GM20000 (cell line): ENCODE results near the gene C12orf56.
"Not testable (repeated sequence)": the region's sequence is repeated elsewhere in the genome, so short reads cannot be mapped to it uniquely, and the experiment has no call there.

Experiments used
- DNase-seq: peaks from one replicate; pipeline ENCODE4 v3.0.0; 2012; ENCODE audit warnings: low spot score
- CTCF ChIP-seq: IDR thresholded peaks from 2 replicates; pipeline ENCODE4 v1.5.1; 2012; ENCODE audit warnings: mild to moderate bottlenecking, control low read depth; ENCODE audit errors: extremely low read depth, missing control alignments

Gene C12orf56

DNA sequence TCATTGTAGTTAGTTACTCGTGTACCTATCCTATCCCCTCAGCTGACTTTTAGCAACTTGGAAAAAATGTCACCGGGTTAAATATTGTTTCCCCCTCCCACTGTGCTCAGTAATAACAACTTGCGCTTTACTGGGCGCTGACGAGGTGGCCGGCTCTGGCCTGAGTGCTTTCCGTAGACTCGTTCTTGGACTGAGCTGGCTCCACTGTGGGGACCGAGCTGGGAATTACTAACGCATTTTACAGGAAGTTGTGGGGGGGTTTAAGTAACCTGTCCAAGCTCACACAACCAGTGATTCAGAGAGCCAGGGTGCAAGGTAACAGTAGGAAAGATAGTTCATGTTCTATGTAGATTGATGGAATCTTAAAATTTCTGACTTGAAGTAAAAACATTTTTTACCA lies 86.0 kb downstream of the C12orf56 start:
- TF ChIP-seq CTCF, result no peak
- no peak for DNase-seq

DNA sequence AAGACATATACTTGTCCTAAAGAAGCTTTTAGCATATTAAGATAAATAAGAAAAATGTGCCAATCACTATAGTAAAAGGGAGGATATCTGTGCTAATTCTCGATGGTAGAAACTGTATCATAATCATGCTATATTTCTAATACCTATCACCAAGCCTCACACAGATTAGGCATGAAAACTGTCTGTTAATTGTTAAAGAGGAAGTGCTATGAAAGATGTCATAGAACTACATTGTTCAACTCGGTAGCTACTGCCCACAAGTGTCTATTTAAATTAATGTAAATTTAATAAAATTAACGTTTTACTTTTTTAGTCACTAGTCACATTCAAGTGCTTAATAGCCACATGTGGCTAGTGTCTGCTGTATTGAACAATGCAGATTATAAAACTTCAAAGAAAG lies 90.9 kb downstream of the C12orf56 start:
- no peak for DNase-seq
- TF ChIP-seq CTCF, result no peak

DNA sequence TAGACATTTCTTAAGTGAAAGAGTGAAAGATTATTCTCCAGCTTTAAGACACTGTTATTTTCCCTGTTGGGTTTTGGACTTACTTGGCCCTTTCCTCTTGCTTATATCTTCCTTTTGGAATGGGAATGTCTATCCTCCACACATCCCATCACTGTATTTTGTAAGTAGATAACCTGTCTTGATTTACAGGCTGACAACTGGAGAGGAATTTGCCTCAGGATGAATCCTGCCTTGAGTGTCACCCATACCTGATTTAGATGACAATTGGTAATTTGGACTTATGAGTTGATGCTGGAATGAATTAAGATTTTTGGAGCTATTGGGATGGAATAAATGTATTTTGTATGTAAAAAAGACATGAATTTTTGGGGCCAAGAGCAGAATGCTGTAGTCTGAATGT lies 94.3 kb downstream of the C12orf56 start:
- TF ChIP-seq CTCF, result no peak

DNA sequence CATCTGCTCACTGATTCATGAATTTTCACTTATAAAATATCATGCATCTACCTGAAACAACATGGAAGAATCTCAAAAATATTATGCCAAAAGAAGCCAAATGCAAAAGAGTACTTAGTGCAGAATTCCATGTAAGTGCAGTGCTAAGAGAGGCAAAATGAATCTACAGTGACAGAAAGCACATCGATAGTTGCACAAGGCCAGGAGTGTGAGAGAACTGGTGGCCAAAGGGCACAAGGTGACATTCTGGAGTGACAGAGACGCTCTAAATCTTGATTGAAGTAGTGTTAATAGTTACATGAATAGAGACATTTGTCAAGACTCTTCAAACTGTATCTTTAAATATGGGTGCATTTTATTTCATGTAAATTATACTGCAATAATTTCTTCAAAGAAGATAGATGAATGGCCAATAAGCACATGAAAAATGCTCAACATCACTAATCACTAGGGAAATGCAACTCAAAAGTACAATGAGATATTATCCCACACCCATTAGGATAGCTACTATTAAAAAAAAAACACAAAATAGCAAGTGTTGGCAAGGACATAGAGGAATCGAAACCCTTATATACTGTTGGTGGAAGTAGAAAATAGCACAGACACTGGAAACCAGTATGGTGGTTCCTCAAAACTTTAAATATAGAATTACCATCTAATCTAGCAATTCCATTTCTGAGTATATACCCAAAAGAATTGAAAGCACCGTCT lies 96.7 kb downstream of the C12orf56 start:
- no peak for DNase-seq
- no peak for TF ChIP-seq CTCF

More for the DNA sequence above, 94.3 kb downstream of the C12orf56 start:
- DNase-seq, result no peak

DNA sequence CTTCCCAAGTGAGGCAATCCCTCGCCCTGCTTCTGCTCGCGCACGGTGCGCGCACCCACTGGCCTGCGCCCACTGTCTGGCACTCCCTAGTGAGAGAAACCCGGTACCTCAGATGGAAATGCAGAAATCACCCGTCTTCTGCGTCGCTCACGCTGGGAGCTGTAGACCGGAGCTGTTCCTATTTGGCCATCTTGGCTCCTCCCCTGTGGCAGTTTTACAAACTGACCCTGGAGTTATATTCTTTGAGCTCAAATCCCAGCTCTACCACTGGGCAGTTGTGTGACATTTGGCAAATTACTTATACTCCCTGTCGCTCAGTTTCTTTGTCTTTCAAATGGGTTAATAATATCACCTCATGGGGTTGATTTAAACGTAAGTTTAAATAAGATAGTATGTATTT lies 97.4 kb downstream of the C12orf56 start:
- DNase-seq, result not testable (repeated sequence)

DNA sequence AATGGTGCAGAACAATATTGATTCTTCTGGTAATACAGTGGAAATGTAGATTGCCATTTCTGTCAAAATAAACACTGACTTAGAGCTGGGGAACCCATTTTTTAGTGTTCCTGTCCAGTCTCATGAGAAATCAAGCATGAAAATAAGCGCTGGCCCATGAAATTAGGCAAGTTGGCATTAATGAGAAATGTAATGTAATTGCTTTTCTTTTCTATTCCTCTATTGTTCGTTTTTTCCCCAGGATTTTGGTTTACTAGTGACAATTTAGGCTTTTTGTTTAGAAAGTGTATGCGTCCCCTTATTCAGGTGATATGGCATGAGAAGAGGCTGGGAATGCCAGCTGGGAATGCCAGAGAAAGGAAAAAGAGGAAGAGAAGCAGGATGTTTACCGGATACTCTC lies 104.0 kb downstream of the C12orf56 start:
- no peak for DNase-seq
- TF ChIP-seq CTCF, result no peak

- no peak for TF ChIP-seq CTCF
- no peak for DNase-seq
These were observed 106.3 kb downstream of the C12orf56 start for GRCh38 chr12:64284256-64284655.

- DNase-seq, result no peak
- no peak for TF ChIP-seq CTCF
These were observed 112.1 kb downstream of the C12orf56 start for GRCh38 chr12:64278421-64278820.
